Progenitor cell of endocrine pancreas (in vitro differentiated cells): ENCODE data around the gene ARMH4. TPM values are rescaled to one million over a fixed set of nuclear protein-coding genes. Genes with fewer than 3 reads are reported as not detected.

Source experiments
- DNase-seq: peaks from one replicate; pipeline ENCODE4 v3.0.0; 2021; ENCODE audit warnings: low spot score; ENCODE audit not compliant: unreplicated experiment
- H3K27ac Mint-ChIP-seq: 2 replicates; pipeline ENCODE4 v1.8.0; 2021; ENCODE audit warnings: mild to moderate bottlenecking, moderate library complexity, mixed read lengths
- H3K27me3 Mint-ChIP-seq: 2 replicates; pipeline ENCODE4 v1.8.0; 2021; ENCODE audit warnings: mixed read lengths
- H3K36me3 Mint-ChIP-seq: 2 replicates; pipeline ENCODE4 v1.8.0; 2022; ENCODE audit warnings: mixed read lengths; ENCODE audit not compliant: insufficient read depth
- H3K4me1 Mint-ChIP-seq: 2 replicates; pipeline ENCODE4 v1.8.0; 2021; ENCODE audit warnings: low read depth, mixed read lengths
- H3K4me3 Mint-ChIP-seq: 2 replicates; pipeline ENCODE4 v1.8.0; 2021; ENCODE audit warnings: low read depth, mild to moderate bottlenecking, moderate library complexity, mixed read lengths
- H3K9me3 Mint-ChIP-seq: 2 replicates; pipeline ENCODE4 v1.8.0; 2021; ENCODE audit warnings: low read depth, mixed read lengths
- CTCF ChIP-seq: fragments of 200-600 bp; sonication (generic); IDR thresholded peaks from one replicate; pipeline ENCODE4 v1.5.0; 2021; ENCODE audit warnings: antibody characterized with exemption, mild to moderate bottlenecking; ENCODE audit not compliant: unreplicated experiment
- total RNA-seq: library from RNA; stranded (reverse); gene quantifications from 2 replicates; pipeline ENCODE4 v1.2.1, GENCODE V29; 2021

The ARMH4 gene
- total RNA-seq, 1 donor from 2014 or later = 36.2 TPM

DNA sequence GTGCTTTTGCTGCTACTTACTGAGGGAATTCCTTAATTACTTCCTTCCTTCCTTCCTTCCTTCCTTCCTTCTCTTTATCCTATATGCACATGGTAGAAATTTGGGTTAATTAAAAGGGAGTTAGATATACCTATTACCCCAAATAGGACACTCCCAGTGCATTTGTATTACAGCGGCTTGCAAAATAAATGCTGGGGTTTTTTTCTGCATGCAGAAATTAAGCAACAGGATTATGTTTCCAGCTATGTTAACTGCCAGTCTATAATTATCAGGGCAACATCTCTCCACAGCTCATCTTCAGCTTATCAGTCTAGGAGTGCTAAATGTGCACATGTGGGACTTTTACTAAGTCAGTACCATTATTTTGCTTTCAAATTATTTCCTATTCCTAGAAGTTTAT is 153.2 kb downstream of the ARMH4 start:
- no peak for TF ChIP-seq CTCF
- no peak overlapping the region for H3K27ac Mint-ChIP-seq
- H3K27me3 Mint-ChIP-seq = no peaks in the 10 kb centered on the region
- no peaks in the 10 kb centered on the region for H3K9me3 Mint-ChIP-seq
- H3K36me3 Mint-ChIP-seq = peaks cover 2% of the 10 kb centered on the region
- H3K4me1 Mint-ChIP-seq = no peaks in the 10 kb centered on the region
- H3K4me3 Mint-ChIP-seq = no peak overlapping the region
- DNase-seq = no peak

DNA sequence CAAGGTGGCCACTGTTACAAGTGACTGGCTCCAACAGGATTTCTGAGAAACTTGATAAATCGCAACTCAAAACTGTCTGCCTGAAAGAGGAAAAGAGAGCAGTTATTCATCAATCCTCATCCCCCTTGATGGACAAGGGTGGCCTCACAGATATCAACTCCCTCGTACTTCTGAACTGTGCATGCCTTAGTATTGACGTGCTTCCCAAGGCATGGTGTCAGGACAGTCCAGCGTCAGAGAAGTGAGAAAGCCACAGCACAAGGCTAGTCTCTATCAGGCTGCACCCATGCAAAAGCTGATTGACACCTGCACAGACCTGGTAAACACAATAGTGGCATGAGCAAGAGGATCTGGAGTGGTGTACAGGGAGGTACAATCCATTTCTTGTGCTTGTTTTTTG is 160.7 kb downstream of the ARMH4 start:
- Mint-ChIP-seq H3K9me3 (no peaks in the 10 kb centered on the region), H3K27me3 (no peaks in the 10 kb centered on the region), H3K36me3 (no peaks in the 10 kb centered on the region), H3K27ac (no peak overlapping the region), H3K4me1 (peaks cover 3% of the 10 kb centered on the region), H3K4me3 (no peak overlapping the region)
- DNase-seq = no peak
- TF ChIP-seq CTCF = no peak

GRCh38 chr14:57988445-57988844 is 163.6 kb downstream of the ARMH4 start:
- H3K9me3 Mint-ChIP-seq = no peaks in the 10 kb centered on the region
- no peak for DNase-seq
- TF ChIP-seq CTCF = no peak
- H3K4me1 Mint-ChIP-seq = peaks cover 3% of the 10 kb centered on the region
- H3K36me3 Mint-ChIP-seq = no peaks in the 10 kb centered on the region
- H3K27ac Mint-ChIP-seq = no peak overlapping the region
- peaks cover 3% of the 10 kb centered on the region for H3K27me3 Mint-ChIP-seq
- H3K4me3 Mint-ChIP-seq = no peak overlapping the region

DNA sequence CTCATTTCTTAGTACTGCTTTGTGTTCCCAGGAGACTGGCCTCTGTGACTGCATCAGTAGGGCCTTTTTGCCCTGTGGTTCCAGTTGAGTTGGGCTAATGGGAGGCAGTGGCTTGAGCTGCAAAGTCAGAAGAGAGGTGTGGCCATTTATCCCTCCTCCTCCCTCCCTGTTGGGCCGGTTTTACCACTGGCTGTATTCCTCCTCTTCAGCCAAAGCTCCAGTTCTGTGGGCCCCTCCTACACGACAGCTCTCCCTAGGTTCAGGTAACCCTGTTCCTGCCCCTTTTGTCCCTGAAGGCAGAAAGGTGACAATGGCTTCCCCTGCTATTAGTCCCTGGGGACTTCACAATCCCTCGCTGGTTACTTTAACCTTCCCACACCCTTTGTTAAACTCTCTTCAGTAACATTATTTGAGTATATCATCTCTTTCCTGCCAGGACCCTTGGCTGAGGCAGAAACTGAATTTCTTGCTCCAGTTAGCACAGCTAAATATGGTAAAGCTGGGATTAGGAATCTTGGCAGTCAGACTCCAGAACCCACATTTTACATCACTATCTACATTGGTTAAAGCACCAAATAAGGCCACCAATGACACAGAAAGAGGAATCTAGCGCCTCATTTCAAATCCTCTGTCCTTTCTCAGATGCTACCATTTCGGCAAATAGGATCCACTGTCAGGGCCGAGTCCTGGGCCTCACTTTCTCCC is 164.3 kb downstream of the ARMH4 start:
- Mint-ChIP-seq H3K4me3 (no peak overlapping the region), H3K9me3 (no peaks in the 10 kb centered on the region), H3K27me3 (peaks cover 3% of the 10 kb centered on the region), H3K4me1 (peaks cover 3% of the 10 kb centered on the region), H3K36me3 (no peaks in the 10 kb centered on the region), H3K27ac (no peak overlapping the region)
- DNase-seq = no peak
- TF ChIP-seq CTCF = no peak

GRCh38 chr14:57987051-57987450 is 165.0 kb downstream of the ARMH4 start:
- Mint-ChIP-seq H3K4me1 (peaks cover 3% of the 10 kb centered on the region), H3K4me3 (no peak overlapping the region)
- TF ChIP-seq CTCF = no peak

More at GRCh38 chr14:57987051-57987450, 165.0 kb downstream of the ARMH4 start:
- Mint-ChIP-seq H3K9me3 (no peaks in the 10 kb centered on the region), H3K27ac (no peak overlapping the region), H3K36me3 (no peaks in the 10 kb centered on the region), H3K27me3 (peaks cover 3% of the 10 kb centered on the region)
- no peak for DNase-seq
